H54 (cell line): ENCODE results near the gene ADGRA1.

Experiments used
- DNase-seq: peaks from one replicate; pipeline ENCODE4 v3.0.0; 2011; ENCODE audit warnings: low spot score, mixed read lengths; ENCODE audit not compliant: insufficient read length
- FAIRE-seq: peaks from 3 replicates; lab custom pipeline; 2011; peaks lifted over from hg19 to GRCh38; lab: Jason Lieb, UNC
- POLR2A ChIP-seq: IDR thresholded peaks from 2 replicates; pipeline ENCODE4 v1.6.1; 2011; ENCODE audit warnings: low read depth, mild to moderate bottlenecking, low read length

The ADGRA1 gene

GRCh38 chr10:133087679-133088178, at the start of gene ADGRA1:
ADGRA1 (plus strand) TSS chr10:133087924; CDS start chr10:133088910, 986 bp downstream.
- no peak for FAIRE-seq
- DNase-seq: no peak
- no peak for TF ChIP-seq POLR2A

- DNase-seq: no peak
- no peak for FAIRE-seq
- TF ChIP-seq POLR2A: no peak
These were observed 49.5 kb upstream of the ADGRA1 start for GRCh38 chr10:133038036-133038823.

- FAIRE-seq: no peak
- TF ChIP-seq POLR2A: no peak
These were observed 48.5 kb upstream of the ADGRA1 start for GRCh38 chr10:133039107-133039802.

GRCh38 chr10:133039803-133040165, 47.9 kb upstream of the ADGRA1 start:
- DNase-seq: no peak
- TF ChIP-seq POLR2A: no peak
- FAIRE-seq: no peak

More at GRCh38 chr10:133039107-133039802, 48.5 kb upstream of the ADGRA1 start:
- no peak for DNase-seq

GRCh38 chr10:133040198-133040597, 47.5 kb upstream of the ADGRA1 start:
- no peak for TF ChIP-seq POLR2A
- no peak for DNase-seq
- no peak for FAIRE-seq

- no peak for TF ChIP-seq POLR2A
- DNase-seq (no peak), FAIRE-seq (no peak)
These were observed 46.6 kb upstream of the ADGRA1 start for GRCh38 chr10:133041101-133041500.

GRCh38 chr10:133042061-133042460, 45.7 kb upstream of the ADGRA1 start:
- no peak for TF ChIP-seq POLR2A
- DNase-seq (no peak), FAIRE-seq (no peak)

- no peak for TF ChIP-seq POLR2A
- no peak for FAIRE-seq
- no peak for DNase-seq
These were observed 44.9 kb upstream of the ADGRA1 start for GRCh38 chr10:133042816-133043215.

GRCh38 chr10:133043541-133044225, 44.0 kb upstream of the ADGRA1 start:
- FAIRE-seq (no peak), DNase-seq (no peak)
- TF ChIP-seq POLR2A: no peak

GRCh38 chr10:133044401-133044811, 43.3 kb upstream of the ADGRA1 start:
- TF ChIP-seq POLR2A: no peak
- DNase-seq: no peak
- no peak for FAIRE-seq

GRCh38 chr10:133045556-133046389, 42.0 kb upstream of the ADGRA1 start:
- no peak for DNase-seq
- TF ChIP-seq POLR2A: no peak
- FAIRE-seq: no peak

GRCh38 chr10:133046390-133046765, 41.3 kb upstream of the ADGRA1 start:
- TF ChIP-seq POLR2A: no peak
- DNase-seq (no peak), FAIRE-seq (no peak)

- TF ChIP-seq POLR2A: no peak
- DNase-seq (no peak), FAIRE-seq (no peak)
These were observed 40.1 kb upstream of the ADGRA1 start for GRCh38 chr10:133047526-133048123.
